Fibroblast of lung (primary cell): ENCODE data around the gene PCDH10. TPM values are rescaled to one million over a fixed set of nuclear protein-coding genes. Genes with fewer than 3 reads are reported as not detected.
"Not testable (repeated sequence)": the region's sequence is repeated elsewhere in the genome, so short reads cannot be mapped to it uniquely, and the experiment has no call there.

Source experiments
- DNase-seq, 2 donors: peaks; one replicate each; pipeline versions ENCODE4 v3.0.0 to v3.0.0-alpha.2; 2010; ENCODE audit warnings: low read depth in 2 of 2
- H2AFZ ChIP-seq: 2 replicates; pipeline ENCODE4 v1.5.1; 2012; ENCODE audit warnings: low read length, control low read depth, inconsistent platforms
- H3K27ac ChIP-seq: 2 replicates; pipeline ENCODE4 v1.5.1; 2011; ENCODE audit warnings: low read length, control low read depth; ENCODE audit not compliant: insufficient read depth
- H3K27me3 ChIP-seq: 2 replicates; pipeline ENCODE4 v1.5.1; 2011; ENCODE audit warnings: mild to moderate bottlenecking, low read length; ENCODE audit not compliant: control insufficient read depth, insufficient read depth
- H3K36me3 ChIP-seq: 2 replicates; pipeline ENCODE4 v1.5.1; 2011; ENCODE audit warnings: low read length; ENCODE audit not compliant: control insufficient read depth, insufficient read depth
- H3K4me1 ChIP-seq: 2 replicates; pipeline ENCODE4 v1.5.1; 2011; ENCODE audit warnings: low read length; ENCODE audit not compliant: control insufficient read depth, insufficient read depth; ENCODE audit errors: extremely low read depth
- H3K4me2 ChIP-seq: 2 replicates; pipeline ENCODE4 v1.5.1; 2011; ENCODE audit warnings: low read length, control low read depth; ENCODE audit not compliant: insufficient read depth; ENCODE audit errors: extremely low read depth
- H3K4me3 ChIP-seq, 4 experiments: fragments of 200-600 bp in 1 of 4; sonication (generic) in 1 of 4; replicated peaks in 1 of 4; 2 replicates each; pipeline ENCODE4 v1.5.1; 2011 to 2016; ENCODE audit warnings: low read length in 4 of 4, low read depth in 3 of 4, mild to moderate bottlenecking in 3 of 4, control low read depth in 2 of 4, inconsistent platforms in 1 of 4, mixed read lengths in 1 of 4; ENCODE audit not compliant: insufficient read depth in 1 of 4; ENCODE audit errors: control extremely low read depth in 1 of 4
- H3K79me2 ChIP-seq: 2 replicates; pipeline ENCODE4 v1.5.1; 2012; ENCODE audit warnings: mild to moderate bottlenecking, low read length, inconsistent platforms; ENCODE audit not compliant: control insufficient read depth, insufficient read depth
- H3K9ac ChIP-seq: 2 replicates; pipeline ENCODE4 v1.5.1; 2011; ENCODE audit warnings: mild to moderate bottlenecking, low read length, control low read depth; ENCODE audit not compliant: insufficient read depth
- H3K9me3 ChIP-seq: 2 replicates; pipeline ENCODE4 v1.5.1; 2012; ENCODE audit warnings: low read depth, low read length; ENCODE audit not compliant: control insufficient read depth, insufficient read depth
- H4K20me1 ChIP-seq: 2 replicates; pipeline ENCODE4 v1.5.1; 2011; ENCODE audit warnings: low read length; ENCODE audit not compliant: control insufficient read depth, insufficient read depth; ENCODE audit errors: extremely low read depth
- CTCF ChIP-seq, 2 donors: IDR thresholded peaks in 1 of 2; conservative IDR thresholded peaks in 1 of 2; 1 replicate in 1 of 2; 2 replicates in 1 of 2; pipeline ENCODE4 v1.5.1; 2011 to 2012; ENCODE audit warnings: low read length in 2 of 2, control low read depth in 1 of 2, inconsistent platforms in 1 of 2, low read depth in 1 of 2, mild to moderate bottlenecking in 1 of 2
- EZH2 ChIP-seq: IDR thresholded peaks from 2 replicates; pipeline ENCODE4 v1.5.1; 2012; ENCODE audit warnings: low read length, control low read depth, mild to moderate bottlenecking; ENCODE audit errors: missing control alignments
- polyA plus RNA-seq, 2 donors: library from polyadenylated mRNA; depleted of rRNA in 1 of 2; stranded (reverse) in 1 of 2; unstranded in 1 of 2; fragments of >200 nt; gene quantifications; 2 replicates each; pipeline ENCODE4 v1.2.1, GENCODE V29; 2011 to 2012; ENCODE audit warnings: missing spikeins in 1 of 2
- total RNA-seq: library from RNA; depleted of rRNA; stranded (reverse); fragments of >200 nt; gene quantifications from 2 replicates; pipeline ENCODE4 v1.2.1, GENCODE V29; 2014

PCDH10 gene
- total and polyA plus RNA-seq, 2 donors (not counting 1 experiment from before 2014, with no cell fraction given) = 0.66 to 2.0 TPM

GRCh38 chr4:133233922-133234321 lies 84.8 kb downstream of the PCDH10 start:
- no peak for DNase-seq
- Histone ChIP-seq H3K9ac (no peak overlapping the region), H3K4me2 (no peak overlapping the region), H4K20me1 (no peaks in the 10 kb centered on the region), H3K27ac (no peak overlapping the region), H3K9me3 (no peaks in the 10 kb centered on the region), H3K79me2 (no peaks in the 10 kb centered on the region), H3K36me3 (no peaks in the 10 kb centered on the region), H3K4me1 (no peaks in the 10 kb centered on the region), H2AFZ (no peak overlapping the region), H3K27me3 (no peaks in the 10 kb centered on the region), H3K4me3 (no peak overlapping the region)
- TF ChIP-seq CTCF (conservative IDR thresholded peaks at IDR 0.05 in 1 of 2, IDR thresholded peaks at IDR 0.05 in 1 of 2; ENCODE audit: low read depth in 1 of 2, low read length in 2 of 2) (no peak), EZH2 (no peak)

DNA sequence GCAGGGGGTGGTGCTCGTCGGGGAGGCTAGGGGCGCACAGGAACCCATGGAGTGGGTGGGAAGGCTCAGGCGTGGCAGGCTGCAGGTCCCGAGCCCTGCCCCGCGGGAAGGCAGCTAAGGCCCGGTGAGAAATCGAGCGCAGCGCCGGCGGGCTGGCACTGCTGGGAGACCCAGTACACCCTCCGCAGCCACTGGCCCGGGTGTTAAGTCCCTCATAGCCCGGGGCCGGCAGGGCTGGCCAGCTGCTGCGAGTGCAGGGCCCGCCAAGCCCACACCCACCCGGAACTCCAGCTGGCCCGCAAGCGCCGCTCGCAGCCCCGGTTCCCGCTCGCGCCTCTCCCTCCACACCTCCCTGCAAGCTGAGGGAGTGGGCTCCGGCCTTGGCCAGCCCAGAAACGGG lies 91.4 kb downstream of the PCDH10 start:
- not testable (repeated sequence) for H3K36me3 ChIP-seq, H4K20me1 ChIP-seq, H2AFZ ChIP-seq, H3K4me2 ChIP-seq, H3K27me3 ChIP-seq, H3K4me1 ChIP-seq, H3K4me3 ChIP-seq, DNase-seq, H3K27ac ChIP-seq, H3K79me2 ChIP-seq, H3K9ac ChIP-seq, H3K9me3 ChIP-seq
